Measurements from ENCODE around the gene NUMB. TPM values are rescaled to one million over a fixed set of nuclear protein-coding genes. Genes with fewer than 3 reads are reported as not detected.
A peak's percentile ranks its signal among the peaks of the same experiment; 100 is the strongest.

The NUMB gene
- total RNA-seq, 1 donor from 2014 or later: 92.4 TPM

DNA sequence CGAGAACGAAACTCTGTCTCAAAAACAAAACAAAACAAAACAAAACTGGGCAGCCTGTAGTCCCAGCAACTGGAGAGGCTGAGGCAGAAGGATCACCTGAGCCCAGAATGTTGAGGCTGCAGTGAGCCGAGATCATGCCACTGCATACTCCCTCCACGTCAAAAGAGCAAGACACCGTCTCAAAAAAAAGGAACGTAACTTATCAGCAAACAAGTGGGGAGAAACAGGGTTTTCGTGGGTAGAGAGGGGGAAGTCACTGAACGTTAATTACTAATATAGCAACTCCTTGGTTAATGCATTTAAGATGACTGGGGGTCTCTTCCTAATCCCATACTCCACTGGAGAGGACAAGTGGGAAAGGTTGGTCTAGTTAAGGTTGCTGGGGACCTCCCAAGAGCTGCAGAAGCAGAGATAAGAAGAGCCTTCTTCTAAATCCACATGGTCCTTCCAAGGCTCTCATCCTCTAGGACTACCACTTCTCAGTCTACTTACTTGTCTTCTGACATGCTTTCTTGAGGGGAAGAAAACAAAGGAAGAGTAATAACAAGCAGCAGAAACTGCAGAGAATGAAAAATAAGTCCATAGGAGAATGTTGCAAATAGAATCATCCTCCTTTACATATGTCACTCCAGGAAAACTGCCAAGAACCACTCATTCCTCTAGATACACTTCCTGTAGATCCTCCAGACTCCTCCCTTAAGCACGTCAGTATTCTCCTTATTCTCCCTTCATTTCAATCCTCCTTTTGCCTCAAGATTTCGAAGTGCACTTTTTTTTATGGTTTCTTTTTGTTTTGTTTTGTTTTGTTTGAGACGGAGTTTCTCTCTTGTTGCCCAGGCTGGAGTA, 5.8 kb downstream of the NUMB start:
- TF ChIP-seq, protein P1, sequence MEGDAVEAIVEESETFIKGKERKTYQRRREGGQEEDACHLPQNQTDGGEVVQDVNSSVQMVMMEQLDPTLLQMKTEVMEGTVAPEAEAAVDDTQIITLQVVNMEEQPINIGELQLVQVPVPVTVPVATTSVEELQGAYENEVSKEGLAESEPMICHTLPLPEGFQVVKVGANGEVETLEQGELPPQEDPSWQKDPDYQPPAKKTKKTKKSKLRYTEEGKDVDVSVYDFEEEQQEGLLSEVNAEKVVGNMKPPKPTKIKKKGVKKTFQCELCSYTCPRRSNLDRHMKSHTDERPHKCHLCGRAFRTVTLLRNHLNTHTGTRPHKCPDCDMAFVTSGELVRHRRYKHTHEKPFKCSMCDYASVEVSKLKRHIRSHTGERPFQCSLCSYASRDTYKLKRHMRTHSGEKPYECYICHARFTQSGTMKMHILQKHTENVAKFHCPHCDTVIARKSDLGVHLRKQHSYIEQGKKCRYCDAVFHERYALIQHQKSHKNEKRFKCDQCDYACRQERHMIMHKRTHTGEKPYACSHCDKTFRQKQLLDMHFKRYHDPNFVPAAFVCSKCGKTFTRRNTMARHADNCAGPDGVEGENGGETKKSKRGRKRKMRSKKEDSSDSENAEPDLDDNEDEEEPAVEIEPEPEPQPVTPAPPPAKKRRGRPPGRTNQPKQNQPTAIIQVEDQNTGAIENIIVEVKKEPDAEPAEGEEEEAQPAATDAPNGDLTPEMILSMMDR (IDR thresholded peaks at IDR 0.05; ENCODE audit: unreplicated experiment): no peak

DNA sequence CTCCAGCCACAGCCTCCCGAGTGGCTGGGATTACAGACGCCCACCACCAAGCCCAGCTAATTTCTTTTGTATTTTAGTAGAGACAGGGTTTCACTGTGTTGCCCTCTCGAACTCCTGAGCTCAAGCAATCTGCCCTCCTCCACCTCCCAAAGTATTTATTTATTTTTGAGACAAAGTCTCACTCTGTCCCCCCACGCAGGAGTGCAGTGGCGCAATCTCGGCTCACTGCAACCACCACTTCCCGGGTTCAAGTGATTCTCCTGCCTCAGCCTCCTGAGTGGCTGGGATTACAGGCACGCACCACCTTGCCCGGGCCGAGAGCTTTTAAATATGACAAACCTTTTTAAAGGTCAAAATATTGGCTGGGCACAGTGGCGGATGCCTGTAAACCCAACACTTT, 14.6 kb downstream of the NUMB start:
- peaks cover 1% of the 10 kb centered on the region for H3K4me1 Mint-ChIP-seq (ENCODE audit: low read depth)
- no peak overlapping the region for H3K27ac Mint-ChIP-seq
- H3K4me3 Mint-ChIP-seq (ENCODE audit: low read depth): no peak overlapping the region
- TF ChIP-seq, protein P1 (IDR thresholded peaks at IDR 0.05; ENCODE audit: unreplicated experiment): no peak
- H3K9me3 Mint-ChIP-seq (ENCODE audit: low read depth): no peaks in the 10 kb centered on the region
- no peaks in the 10 kb centered on the region for H3K36me3 Mint-ChIP-seq (ENCODE audit: insufficient read depth)
- H3K27me3 Mint-ChIP-seq: no peaks in the 10 kb centered on the region
- DNase-seq (ENCODE audit: low spot score, unreplicated experiment): no peak

More for the DNA sequence above, 5.8 kb downstream of the NUMB start:
- no peaks in the 10 kb centered on the region for H3K36me3 Mint-ChIP-seq (ENCODE audit: insufficient read depth)
- DNase-seq (ENCODE audit: low spot score, unreplicated experiment): no peak
- no peak overlapping the region for H3K27ac Mint-ChIP-seq
- H3K27me3 Mint-ChIP-seq: no peaks in the 10 kb centered on the region
- peaks cover 23% of the 10 kb centered on the region for H3K4me1 Mint-ChIP-seq (ENCODE audit: low read depth)
- H3K4me3 Mint-ChIP-seq (ENCODE audit: low read depth): no peak overlapping the region
- H3K9me3 Mint-ChIP-seq (ENCODE audit: low read depth): no peaks in the 10 kb centered on the region

DNA sequence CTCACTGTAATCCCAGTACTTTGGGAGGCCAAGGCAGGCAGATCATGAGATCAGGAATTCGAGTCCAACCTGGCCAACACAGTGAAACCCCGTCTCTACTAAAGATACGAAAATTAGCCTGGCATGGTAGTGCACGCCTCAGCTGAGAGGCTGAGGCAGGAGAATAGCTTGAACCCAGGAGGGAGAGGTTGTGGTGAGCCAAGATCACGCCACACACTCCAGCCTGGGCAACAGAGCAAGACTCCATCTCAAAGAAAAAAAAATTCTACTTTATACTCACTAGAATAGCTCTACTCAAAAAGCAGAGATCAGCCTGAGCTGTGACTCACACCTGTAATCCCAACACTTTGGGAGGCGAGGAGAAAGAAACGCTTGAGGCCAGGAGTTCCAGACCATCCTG, 17.1 kb downstream of the NUMB start:
- Mint-ChIP-seq H3K27ac (peak overlapping the region; percentile 73), H3K9me3 (ENCODE audit: low read depth) (no peaks in the 10 kb centered on the region), H3K27me3 (no peaks in the 10 kb centered on the region), H3K36me3 (ENCODE audit: insufficient read depth) (no peaks in the 10 kb centered on the region), H3K4me1 (ENCODE audit: low read depth) (peaks cover 1% of the 10 kb centered on the region), H3K4me3 (ENCODE audit: low read depth) (no peak overlapping the region)
- no peak for DNase-seq (ENCODE audit: low spot score, unreplicated experiment)
- TF ChIP-seq, protein P1 (IDR thresholded peaks at IDR 0.05; ENCODE audit: unreplicated experiment): no peak

DNA sequence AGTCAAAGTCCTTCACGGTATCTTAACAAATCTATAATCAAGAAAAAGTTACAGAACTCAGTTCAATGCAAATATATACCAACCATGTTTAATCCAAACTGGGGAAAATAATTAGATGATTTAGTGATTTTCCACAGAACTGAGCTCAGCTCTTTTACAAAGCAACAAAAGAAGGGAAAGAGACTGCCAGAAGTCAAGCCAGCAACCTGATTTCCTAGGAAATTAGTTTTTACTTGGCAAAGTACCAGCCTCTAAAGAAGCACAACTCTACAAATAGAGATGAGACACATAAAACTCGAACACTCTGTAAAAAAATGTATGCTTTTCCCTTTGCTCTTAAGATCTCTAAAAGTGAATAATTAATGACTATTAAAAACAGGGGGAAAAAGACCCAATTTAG, 19.4 kb downstream of the NUMB start:
- no peak overlapping the region for H3K4me3 Mint-ChIP-seq (ENCODE audit: low read depth)
- TF ChIP-seq, protein P1 (IDR thresholded peaks at IDR 0.05; ENCODE audit: unreplicated experiment): no peak
- no peaks in the 10 kb centered on the region for H3K36me3 Mint-ChIP-seq (ENCODE audit: insufficient read depth)
- DNase-seq (ENCODE audit: low spot score, unreplicated experiment): no peak
- H3K9me3 Mint-ChIP-seq (ENCODE audit: low read depth): no peaks in the 10 kb centered on the region
- H3K4me1 Mint-ChIP-seq (ENCODE audit: low read depth): peaks cover 6% of the 10 kb centered on the region
- no peaks in the 10 kb centered on the region for H3K27me3 Mint-ChIP-seq
- H3K27ac Mint-ChIP-seq: no peak overlapping the region

DNA sequence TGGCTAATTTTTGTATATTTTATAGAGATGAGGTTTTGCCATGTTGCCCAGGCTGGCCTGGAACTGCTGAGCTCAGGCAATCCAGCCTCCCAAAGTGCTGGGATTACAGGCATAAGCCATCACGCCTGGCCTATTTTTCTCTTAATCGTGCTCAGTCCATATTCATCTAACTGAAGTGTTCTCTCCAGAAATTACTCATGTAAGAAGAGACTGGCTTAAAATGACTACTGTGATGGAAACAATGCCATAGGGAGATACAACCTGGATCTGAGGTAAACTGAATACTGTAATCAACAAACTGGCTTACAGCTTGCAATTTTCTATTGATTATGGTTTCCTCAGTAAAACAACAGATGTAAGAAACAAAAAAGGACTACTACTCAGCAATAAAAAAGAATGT, 21.1 kb downstream of the NUMB start:
- Mint-ChIP-seq H3K4me3 (ENCODE audit: low read depth) (no peak overlapping the region), H3K27ac (no peak overlapping the region), H3K4me1 (ENCODE audit: low read depth) (peaks cover 9% of the 10 kb centered on the region), H3K27me3 (no peaks in the 10 kb centered on the region), H3K9me3 (ENCODE audit: low read depth) (no peaks in the 10 kb centered on the region), H3K36me3 (ENCODE audit: insufficient read depth) (no peaks in the 10 kb centered on the region)
- TF ChIP-seq, protein P1 (IDR thresholded peaks at IDR 0.05; ENCODE audit: unreplicated experiment): no peak
- no peak for DNase-seq (ENCODE audit: low spot score, unreplicated experiment)
